HG03565 (cell line): ENCODE data around the gene USH2A.

Experiments
- ATAC-seq: cut with Tn5 transposase; IDR thresholded peaks from one replicate; pipeline ENCODE4 v1.9.1; 2021; ENCODE audit warnings: mild to moderate bottlenecking, moderate library complexity; ENCODE audit not compliant: unreplicated experiment

Gene USH2A

GRCh38 chr1:215607412-215607811, 815.8 kb downstream of the USH2A start:
- ATAC-seq: no peak

- ATAC-seq: no peak
These were observed 816.6 kb downstream of the USH2A start for GRCh38 chr1:215606564-215607168.

GRCh38 chr1:215606036-215606435, 817.2 kb downstream of the USH2A start:
- ATAC-seq: no peak

- no peak for ATAC-seq
These were observed 818.1 kb downstream of the USH2A start for GRCh38 chr1:215605011-215605621.

- ATAC-seq: no peak
These were observed 819.9 kb downstream of the USH2A start for GRCh38 chr1:215603319-215603718.

- no peak for ATAC-seq
These were observed 822.0 kb downstream of the USH2A start for GRCh38 chr1:215601276-215601675.

GRCh38 chr1:215600867-215601266, 822.4 kb downstream of the USH2A start:
- no peak for ATAC-seq

GRCh38 chr1:215600258-215600792, 822.9 kb downstream of the USH2A start:
- no peak for ATAC-seq

- no peak for ATAC-seq
These were observed 823.7 kb downstream of the USH2A start for GRCh38 chr1:215599418-215600074.

GRCh38 chr1:215597961-215598360, 825.3 kb downstream of the USH2A start:
- no peak for ATAC-seq

- ATAC-seq: no peak
These were observed 828.0 kb downstream of the USH2A start for GRCh38 chr1:215595231-215595630.

GRCh38 chr1:215594640-215595039, 828.6 kb downstream of the USH2A start:
- no peak for ATAC-seq

- no peak for ATAC-seq
These were observed 832.3 kb downstream of the USH2A start for GRCh38 chr1:215590779-215591491.

- ATAC-seq: no peak
These were observed 833.4 kb downstream of the USH2A start for GRCh38 chr1:215589650-215590435.

- no peak for ATAC-seq
These were observed 838.9 kb downstream of the USH2A start for GRCh38 chr1:215584389-215584788.

- ATAC-seq: peak; percentile 42
These were observed 840.0 kb downstream of the USH2A start for GRCh38 chr1:215583185-215583749.

- no peak for ATAC-seq
These were observed 841.4 kb downstream of the USH2A start for GRCh38 chr1:215581896-215582295.
